K562 (cell line): ENCODE measurements around the gene TRMT44. TPM values are rescaled to one million over a fixed set of nuclear protein-coding genes. Genes with fewer than 3 reads are reported as not detected.

Experiments used
- ATAC-seq: fragments of 200-7000 bp; cut with Tn5 transposase; 3 replicates; pipeline ENCODE4 v1.9.1; 2020; ENCODE audit warnings: moderate library complexity
- BruUV-seq: library from RNA; stranded (reverse); fragments of 400-500 nt; replicated peaks from 2 replicates; lab custom pipeline; 2021; lab: Mats Ljungman, UMichigan
- CTCF ChIA-PET: fragments of 300-600 bp; formaldehyde crosslinking; extraction: SDS; loops from one replicate; lab custom pipeline; 2021; ENCODE audit warnings: low intra/inter-chr PET ratio; lab: Yijun Ruan, JAX
- POLR2A ChIA-PET: fragments of 300-600, 350-650 bp; sonication (Branson Sonifier 250); formaldehyde crosslinking; extraction: SDS; loops from one replicate; lab custom pipeline; 2021; ENCODE audit warnings: antibody characterized with exemption, inconsistent platforms; lab: Yijun Ruan, JAX
- DNase-seq, 4 experiments: peaks; one replicate each; pipeline versions ENCODE4 v3.0.0 to v3.0.0-alpha.2; 2011 to 2018; ENCODE audit warnings: low spot score in 3 of 4, mixed read lengths in 3 of 4; ENCODE audit errors: extremely low read depth in 1 of 4
- FAIRE-seq: peaks from 2 replicates; lab custom pipeline; 2011; peaks lifted over from hg19 to GRCh38; lab: Jason Lieb, UNC
- H2AFZ ChIP-seq: 2 replicates; pipeline ENCODE4 v1.6.0; 2011; ENCODE audit warnings: low read depth, low read length, control low read depth, inconsistent platforms
- H3K27ac ChIP-seq: fragments of 200-600 bp; 3 replicates; pipeline ENCODE4 v1.8.0; 2011; ENCODE audit warnings: low read depth, mild to moderate bottlenecking, control low read depth, inconsistent platforms, low read length, moderate library complexity, mixed read lengths; ENCODE audit errors: extremely low read depth
- H3K27me3 ChIP-seq, 2 experiments: fragments of 300-600 bp in 1 of 2; 2 replicates in 1 of 2; 3 replicates in 1 of 2; pipeline versions ENCODE4 v1.6.0 to v1.8.0; 2011; ENCODE audit warnings: inconsistent platforms in 2 of 2, low read length in 2 of 2, mild to moderate bottlenecking in 1 of 2, mixed read lengths in 1 of 2, moderate library complexity in 1 of 2; ENCODE audit not compliant: control insufficient read depth in 2 of 2, insufficient read depth in 2 of 2
- H3K36me3 ChIP-seq: fragments of 300-600 bp; 3 replicates; pipeline ENCODE4 v1.8.0; 2011; ENCODE audit warnings: mild to moderate bottlenecking, low read length, inconsistent platforms; ENCODE audit not compliant: control insufficient read depth, insufficient read depth
- H3K4me1 ChIP-seq, 2 experiments: fragments of 200-600 bp in 1 of 2; replicated peaks in 1 of 2; 2 replicates in 1 of 2; 3 replicates in 1 of 2; pipeline versions ENCODE4 v1.5.1 to v1.8.0; 2011; ENCODE audit warnings: inconsistent platforms in 2 of 2, low read length in 2 of 2, mild to moderate bottlenecking in 1 of 2, mixed read lengths in 1 of 2, moderate library complexity in 1 of 2; ENCODE audit not compliant: control insufficient read depth in 2 of 2, insufficient read depth in 2 of 2
- H3K4me2 ChIP-seq: 2 replicates; pipeline ENCODE4 v1.6.1; 2011; ENCODE audit warnings: low read length, control low read depth, inconsistent platforms, mixed read lengths; ENCODE audit not compliant: insufficient read depth
- H3K4me3 ChIP-seq: fragments of 200-600 bp; sonication (generic), shearing (Covaris generic); 2 replicates; pipeline ENCODE4 v1.5.1; 2016; ENCODE audit warnings: control low read depth, inconsistent platforms
- H3K79me2 ChIP-seq: fragments of 200-600 bp; 3 replicates; pipeline ENCODE4 v1.8.0; 2011; ENCODE audit warnings: low read length, inconsistent platforms; ENCODE audit not compliant: control insufficient read depth, insufficient read depth
- H3K9ac ChIP-seq, 2 experiments: 2 replicates each; pipeline versions ENCODE4 v1.6.0 to v1.6.1; 2011; ENCODE audit warnings: low read depth in 2 of 2, low read length in 2 of 2, control low read depth in 1 of 2, inconsistent platforms in 1 of 2, mild to moderate bottlenecking in 1 of 2, mixed read lengths in 1 of 2; ENCODE audit not compliant: insufficient read depth in 1 of 2
- H3K9me1 ChIP-seq: one replicate; pipeline ENCODE4 v1.6.0; 2011; ENCODE audit warnings: inconsistent platforms, mild to moderate bottlenecking, low read length, moderate library complexity; ENCODE audit not compliant: control insufficient read depth, insufficient read depth
- H3K9me3 ChIP-seq: replicated peaks from 2 replicates; pipeline ENCODE4 v1.5.1; 2011; ENCODE audit warnings: low read depth, low read length, inconsistent platforms; ENCODE audit not compliant: control insufficient read depth, insufficient read depth
- H4K20me1 ChIP-seq: replicated peaks from 2 replicates; pipeline ENCODE4 v1.6.1; 2011; ENCODE audit warnings: low read length, inconsistent platforms, mixed read lengths; ENCODE audit not compliant: control insufficient read depth, insufficient read depth
- C11orf30 ChIP-seq: fragments of 450-650 bp; IDR thresholded peaks from 2 replicates; pipeline ENCODE4 v1.6.1; 2016; ENCODE audit warnings: low read depth, mild to moderate bottlenecking
- CREM ChIP-seq: IDR thresholded peaks from 2 replicates; pipeline ENCODE4 v1.6.1; 2014; ENCODE audit warnings: antibody characterized with exemption, low read depth
- DMBX1 ChIP-seq: fragments of 250-450 bp; sonication (Bioruptor Pico); IDR thresholded peaks from 2 replicates; pipeline ENCODE4 v1.8.0; 2022; ENCODE audit warnings: inconsistent platforms, mild to moderate bottlenecking, moderate library complexity, borderline replicate concordance
- E2F3 ChIP-seq: fragments of 250-450 bp; sonication (Bioruptor Pico); IDR thresholded peaks from 2 replicates; pipeline ENCODE4 v1.4.0; 2020; ENCODE audit warnings: mild to moderate bottlenecking
- ETS2 ChIP-seq: IDR thresholded peaks from 2 replicates; pipeline ENCODE4 v1.6.1; 2016; ENCODE audit warnings: borderline replicate concordance, missing genetic modification characterization, mild to moderate bottlenecking, moderate library complexity, missing compliant biosample characterization; ENCODE audit not compliant: poor library complexity, severe bottlenecking
- HNRNPK ChIP-seq: fragments of 200-400 bp; formaldehyde crosslinking; IDR thresholded peaks from one replicate; pipeline ENCODE4 v1.6.1; 2018; ENCODE audit warnings: mild to moderate bottlenecking, low read depth, low read length; ENCODE audit not compliant: poor library complexity, severe bottlenecking
- HNRNPLL ChIP-seq: fragments of 200-400 bp; formaldehyde crosslinking; IDR thresholded peaks from 2 replicates; pipeline ENCODE4 v1.6.1; 2017; ENCODE audit warnings: low read length, low read depth, mild to moderate bottlenecking; ENCODE audit not compliant: poor library complexity, severe bottlenecking
- JUNB ChIP-seq: fragments of 450-650 bp; formaldehyde crosslinking; conservative IDR thresholded peaks from 2 replicates; pipeline ENCODE4 v1.4.0; 2020; ENCODE audit warnings: mild to moderate bottlenecking
- MNT ChIP-seq, 2 experiments: fragments of 450-650 bp; conservative IDR thresholded peaks; 2 replicates each; pipeline ENCODE4 v1.6.1; 2017; ENCODE audit warnings: mild to moderate bottlenecking in 2 of 2, moderate library complexity in 2 of 2
- MXI1 ChIP-seq: IDR thresholded peaks from 2 replicates; pipeline ENCODE4 v1.6.1; 2011; ENCODE audit warnings: low read depth, mild to moderate bottlenecking, improper control_type of control experiment, low read length
- ZBTB17 ChIP-seq: fragments of 450-650 bp; formaldehyde crosslinking; IDR thresholded peaks from 2 replicates; pipeline ENCODE4 v1.4.0; 2020; ENCODE audit warnings: mild to moderate bottlenecking
- ZNF146 ChIP-seq: IDR thresholded peaks from one replicate; pipeline ENCODE4 v1.6.1; 2018; ENCODE audit warnings: missing compliant biosample characterization; ENCODE audit not compliant: unreplicated experiment
- ZNF561 ChIP-seq: fragments of 450-650 bp; formaldehyde crosslinking; conservative IDR thresholded peaks from 2 replicates; pipeline ENCODE4 v1.4.0; 2020; ENCODE audit warnings: mild to moderate bottlenecking, moderate library complexity
- ZNF639 ChIP-seq, 2 experiments: fragments of 200-800 bp in 1 of 2; sonication (Bioruptor generic) in 1 of 2; sonication (generic) in 1 of 2; formaldehyde crosslinking in 1 of 2; IDR thresholded peaks in 1 of 2; conservative IDR thresholded peaks in 1 of 2; 2 replicates each; pipeline versions ENCODE4 v1.5.0 to v1.6.1; 2016 to 2020; ENCODE audit warnings: missing compliant biosample characterization in 1 of 2, missing genetic modification characterization in 1 of 2, missing genetic modification reagents in 1 of 2
- WGBS: fragments of 100-300 bp; shearing (Covaris generic); methylation state at CpG from one replicate; pipeline ENCODE4 v1.1.6; 2016; ENCODE audit warnings: low coverage, mixed read lengths; ENCODE audit not compliant: insufficient coverage; ENCODE audit errors: missing lambda C conversion rate; 5-methylcytosine and 5-hydroxymethylcytosine counted together
- in situ Hi-C: fragments of 300-500 bp; cut with MboI; formaldehyde crosslinking; loops from 4 replicates; pipeline ENCODE4 v1.15.0; 2018; ENCODE audit warnings: inconsistent platforms, mixed read lengths
- intact Hi-C: fragments of 100-400 bp; cut with micrococcal nuclease; formaldehyde crosslinking; loops from 2 replicates; pipeline ENCODE4 v1.14.2; 2022
- polyA plus RNA-seq, 8 experiments: library from polyadenylated mRNA; depleted of rRNA in 4 of 8; stranded (reverse) in 5 of 8; unstranded in 3 of 8; fragments of >200 nt; fragmentation: Nextera tagmentation in 2 of 8; fragmentation: Illumina TruSeq in 1 of 8; extraction: Ambion mirVana in 2 of 8; extraction: Trizol in 1 of 8; gene quantifications; 2 replicates each; pipeline versions ENCODE4 v1.2.1 to v1.2.3, GENCODE V29; 2011 to 2014; ENCODE audit warnings: inconsistent platforms in 1 of 8, missing spikeins in 1 of 8
- total RNA-seq, 7 experiments: library from RNA; depleted of rRNA in 6 of 7; stranded (reverse); fragments of >200 nt in 6 of 7; fragmentation: Illumina TruSeq in 2 of 7; extraction: Trizol in 2 of 7; gene quantifications; 2 replicates each; pipeline versions ENCODE4 v1.2.1 to v1.2.3, GENCODE V29; 2011 to 2021; ENCODE audit warnings: low replicate concordance in 1 of 7

Gene TRMT44
- total and polyA plus RNA-seq, 9 of the 15 experiments (the other 6 are each of a cell fraction or from before 2014, with no cell fraction given) = 1.2 to 18.6 (median 10.0) TPM

- POLR2A ChIA-PET = no interaction called here
- Histone ChIP-seq H3K27me3 (peaks cover 0 to 6% of the 10 kb centered on the region in 2 experiments; a peak in 1 of 5 replicates), H3K4me3 (no peak overlapping the region), H3K27ac (no peak overlapping the region), H3K79me2 (no peaks in the 10 kb centered on the region), H2AFZ (no peak overlapping the region), H3K4me1 (peaks cover 0 to 27% of the 10 kb centered on the region in 2 experiments; a peak in 2 of 5 replicates), H3K9me3 (no peaks in the 10 kb centered on the region), H4K20me1 (no peaks in the 10 kb centered on the region), H3K36me3 (no peaks in the 10 kb centered on the region), H3K9me1 (peaks cover 5% of the 10 kb centered on the region), H3K9ac (no peak overlapping the region; a peak in 1 of 4 replicates), H3K4me2 (no peak overlapping the region)
- ATAC-seq (no peak), DNase-seq (no peak), FAIRE-seq (no peak)
- CTCF ChIA-PET = no interaction called here
- 66% methylated on average over 13 of the region's 13 CpGs for WGBS
- BruUV-seq = no TSS peak
- in situ Hi-C loops (no loop called here), intact Hi-C loops (no loop called here)
- no peak for TF ChIP-seq E2F3 (CRISPR knock-in tag)
- TF ChIP-seq ZBTB17 (CRISPR knock-in tag) = no peak
- TF ChIP-seq HNRNPLL = no peak
- no peak for TF ChIP-seq JUNB
- TF ChIP-seq MXI1 = no peak
- no peak for TF ChIP-seq HNRNPK
- no peak for TF ChIP-seq DMBX1 (CRISPR knock-in tag)
- no peak for TF ChIP-seq ZNF639 (CRISPR knock-in tag; conservative IDR thresholded peaks at IDR 0.05 in 1 of 2, IDR thresholded peaks at IDR 0.05 in 1 of 2)
- no peak for TF ChIP-seq CREM
- no peak for TF ChIP-seq ZNF561 (CRISPR knock-in tag)
- TF ChIP-seq ZNF146 (CRISPR knock-in tag) = no peak
- no peak for TF ChIP-seq MNT (conservative IDR thresholded peaks at IDR 0.05)
- TF ChIP-seq ETS2 (tag) = no peak
- no peak for TF ChIP-seq C11orf30
These were observed 67.7 kb downstream of the TRMT44 start for GRCh38 chr4:8508266-8508665.
